Measurements from ENCODE around the gene TMEM163. TPM values are rescaled to one million over a fixed set of nuclear protein-coding genes. Genes with fewer than 3 reads are reported as not detected.
A peak's percentile ranks its signal among the peaks of the same experiment; 100 is the strongest.

TMEM163 gene
- total RNA-seq, 1 donor from 2014 or later: 31.9 TPM

- H3K4me1 ChIP-seq: peaks cover 10% of the 10 kb centered on the region
- H3K9me3 ChIP-seq: no peaks in the 10 kb centered on the region
- H3K27ac ChIP-seq: no peak overlapping the region
- DNase-seq: no peak
- peak in 1 of 2 donors; percentile 28 for ATAC-seq
- peaks cover 4% of the 10 kb centered on the region for H3K36me3 ChIP-seq
- no peak overlapping the region for H3K4me3 ChIP-seq
- no peaks in the 10 kb centered on the region for H3K27me3 ChIP-seq (ENCODE audit: low read depth)
- intact Hi-C loops (cut with DNase I): loop anchor here (10.0 kb wide), 1 partner anchor 295 kb away; no protein-coding TSS in a partner anchor
- no peak for TF ChIP-seq CTCF (IDR thresholded peaks at IDR 0.05)
Measured at GRCh38 chr2:134410006-134410405, 308.8 kb downstream of the TMEM163 start.

GRCh38 chr2:134408791-134409190 is 310.0 kb downstream of the TMEM163 start:
- Histone ChIP-seq H3K27me3 (ENCODE audit: low read depth) (no peaks in the 10 kb centered on the region), H3K4me1 (peaks cover 10% of the 10 kb centered on the region), H3K4me3 (no peak overlapping the region), H3K36me3 (peaks cover 12% of the 10 kb centered on the region), H3K9me3 (no peaks in the 10 kb centered on the region), H3K27ac (no peak overlapping the region)
- ATAC-seq: no peak
- intact Hi-C loops (cut with DNase I): no loop called here
- no peak for TF ChIP-seq CTCF (IDR thresholded peaks at IDR 0.05)
- DNase-seq: no peak

- Histone ChIP-seq H3K27me3 (ENCODE audit: low read depth) (no peaks in the 10 kb centered on the region), H3K9me3 (no peaks in the 10 kb centered on the region), H3K4me1 (peaks cover 10% of the 10 kb centered on the region), H3K4me3 (no peak overlapping the region), H3K36me3 (peaks cover 15% of the 10 kb centered on the region), H3K27ac (no peak overlapping the region)
- no peak for TF ChIP-seq CTCF (IDR thresholded peaks at IDR 0.05)
- ATAC-seq (no peak), DNase-seq (no peak)
- intact Hi-C loops (cut with DNase I): no loop called here
Measured at GRCh38 chr2:134408386-134408785, 310.4 kb downstream of the TMEM163 start.

GRCh38 chr2:134407154-134407890 is 311.5 kb downstream of the TMEM163 start:
- Histone ChIP-seq H3K27ac (no peak overlapping the region), H3K4me1 (peaks cover 15% of the 10 kb centered on the region), H3K9me3 (no peaks in the 10 kb centered on the region), H3K4me3 (no peak overlapping the region), H3K27me3 (ENCODE audit: low read depth) (no peaks in the 10 kb centered on the region), H3K36me3 (peaks cover 21% of the 10 kb centered on the region)
- TF ChIP-seq CTCF (IDR thresholded peaks at IDR 0.05): no peak
- DNase-seq: no peak
- ATAC-seq: no peak
- intact Hi-C loops (cut with DNase I): no loop called here

DNA sequence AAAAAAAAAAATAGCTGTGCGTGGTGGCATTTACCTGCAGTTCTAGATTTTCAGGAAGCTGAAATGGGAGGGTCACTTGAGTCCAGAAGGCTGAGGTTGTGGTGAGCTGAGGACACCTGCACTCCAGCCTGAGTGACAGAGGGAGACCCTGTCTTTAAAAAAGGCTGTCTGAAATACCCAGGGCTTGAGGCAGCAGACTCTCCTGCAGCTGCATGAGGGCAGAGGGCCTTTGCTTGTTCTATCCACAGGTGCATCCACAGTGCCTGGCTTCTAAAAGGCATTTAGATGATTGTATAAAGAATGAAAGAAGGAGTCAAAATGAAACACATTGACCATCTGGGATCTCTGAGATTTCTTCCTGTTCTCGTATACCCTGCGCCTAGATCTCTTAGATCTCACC is 312.1 kb downstream of the TMEM163 start:
- no peak for ATAC-seq
- Histone ChIP-seq H3K4me1 (peaks cover 14% of the 10 kb centered on the region), H3K27me3 (ENCODE audit: low read depth) (no peaks in the 10 kb centered on the region), H3K4me3 (no peak overlapping the region), H3K9me3 (no peaks in the 10 kb centered on the region), H3K36me3 (peaks cover 21% of the 10 kb centered on the region), H3K27ac (no peak overlapping the region)
- no peak for TF ChIP-seq CTCF (IDR thresholded peaks at IDR 0.05)
- no peak for DNase-seq
- intact Hi-C loops (cut with DNase I): no loop called here
